ENCODE results near the gene ARHGAP40. TPM values are rescaled to one million over a fixed set of nuclear protein-coding genes. Genes with fewer than 3 reads are reported as not detected.

Gene ARHGAP40
- total RNA-seq, 4 donors from 2014 or later = not detected

GRCh38 chr20:38663660-38664059, 62.1 kb downstream of the ARHGAP40 start:
- Histone ChIP-seq H3K36me3 (no peaks in the 10 kb centered on the region), H3K9me3 (peaks cover 0 to 8% (median 0%) of the 10 kb centered on the region in 3 donors), H3K27ac (no peak overlapping the region), H3K27me3 (peaks cover 66% of the 10 kb centered on the region), H3K4me3 (no peak overlapping the region), H3K4me1 (no peaks in the 10 kb centered on the region)
- 100% methylated on average over 1 of the region's 3 CpGs; no CpG with 5 or more reads in 1 of the 2 donors for WGBS, 2 donors (ENCODE audit: low coverage in 1 of 2)
- ATAC-seq = no peak
- TF ChIP-seq POLR2AphosphoS5 (IDR thresholded peaks at IDR 0.05) (no peak), CTCF (IDR thresholded peaks at IDR 0.05) (no peak), EP300 (IDR thresholded peaks at IDR 0.05) (no peak), POLR2A (IDR thresholded peaks at IDR 0.05) (no peak)

DNA sequence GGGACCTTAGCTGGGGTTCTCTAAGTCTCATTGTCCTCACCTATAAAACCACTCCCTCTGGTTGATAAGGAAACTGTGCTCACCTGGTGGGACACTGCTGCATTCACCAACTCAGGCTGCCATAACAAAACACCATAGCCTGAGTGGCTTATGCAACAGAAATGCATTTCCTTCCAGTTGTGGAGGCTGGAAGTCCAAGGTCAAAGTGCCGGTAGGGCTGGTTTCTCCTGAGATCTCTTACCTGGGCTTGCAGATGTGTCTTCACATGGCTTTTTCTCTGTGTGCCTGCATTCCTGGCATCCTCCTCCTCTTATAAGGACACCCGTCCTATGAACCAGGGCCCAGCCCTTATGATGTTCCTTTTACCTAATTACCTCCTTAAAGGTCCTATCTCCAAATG, 62.7 kb downstream of the ARHGAP40 start:
- ATAC-seq = no peak
- TF ChIP-seq CTCF (IDR thresholded peaks at IDR 0.05) = no peak
- no peak for TF ChIP-seq EP300 (IDR thresholded peaks at IDR 0.05)
- no peak for TF ChIP-seq POLR2A (IDR thresholded peaks at IDR 0.05)
- TF ChIP-seq POLR2AphosphoS5 (IDR thresholded peaks at IDR 0.05) = no peak
- H3K9me3 ChIP-seq = peaks cover 0 to 8% (median 0%) of the 10 kb centered on the region in 3 donors
- no peaks in the 10 kb centered on the region for H3K36me3 ChIP-seq
- H3K27ac ChIP-seq = no peak overlapping the region
- 100% methylated on average over 1 of the region's 2 CpGs; no CpG with 5 or more reads in 1 of the 2 donors for WGBS, 2 donors (ENCODE audit: low coverage in 1 of 2)
- H3K27me3 ChIP-seq = peaks cover 66% of the 10 kb centered on the region
- no peaks in the 10 kb centered on the region for H3K4me1 ChIP-seq
- no peak overlapping the region for H3K4me3 ChIP-seq

GRCh38 chr20:38665094-38665493, 63.5 kb downstream of the ARHGAP40 start:
- ATAC-seq = no peak

GRCh38 chr20:38665506-38666285, 64.1 kb downstream of the ARHGAP40 start:
- no peak overlapping the region for H3K4me3 ChIP-seq
- no peak for ATAC-seq
- TF ChIP-seq POLR2AphosphoS5 (IDR thresholded peaks at IDR 0.05) = no peak
- TF ChIP-seq POLR2A (IDR thresholded peaks at IDR 0.05) = no peak
- TF ChIP-seq CTCF (IDR thresholded peaks at IDR 0.05) = no peak
- TF ChIP-seq EP300 (IDR thresholded peaks at IDR 0.05) = no peak
- H3K27ac ChIP-seq = no peak overlapping the region
- peaks cover 0 to 8% (median 0%) of the 10 kb centered on the region in 3 donors for H3K9me3 ChIP-seq
- H3K4me1 ChIP-seq = no peaks in the 10 kb centered on the region
- H3K36me3 ChIP-seq = no peaks in the 10 kb centered on the region
- WGBS, 2 donors (ENCODE audit: low coverage in 1 of 2) = 37 to 55% methylated on average over 4 to 6 of the region's 11 CpGs
- H3K27me3 ChIP-seq = peaks cover 76% of the 10 kb centered on the region

More at GRCh38 chr20:38665094-38665493, 63.5 kb downstream of the ARHGAP40 start:
- Histone ChIP-seq H3K9me3 (peaks cover 0 to 8% (median 0%) of the 10 kb centered on the region in 3 donors), H3K27ac (no peak overlapping the region), H3K27me3 (peaks cover 70% of the 10 kb centered on the region), H3K4me1 (no peaks in the 10 kb centered on the region), H3K4me3 (no peak overlapping the region), H3K36me3 (no peaks in the 10 kb centered on the region)
- no peak for TF ChIP-seq CTCF (IDR thresholded peaks at IDR 0.05)
- TF ChIP-seq POLR2AphosphoS5 (IDR thresholded peaks at IDR 0.05) = no peak
- no peak for TF ChIP-seq EP300 (IDR thresholded peaks at IDR 0.05)
- TF ChIP-seq POLR2A (IDR thresholded peaks at IDR 0.05) = no peak
- WGBS, 2 donors (ENCODE audit: low coverage in 1 of 2) = 40 to 44% methylated on average over 1 to 3 of the region's 3 CpGs
